SK-N-MC (cell line): ENCODE results near the gene RASGEF1B.

Experiments
- DNase-seq: peaks from one replicate; pipeline ENCODE4 v3.0.0-alpha.2; 2011; ENCODE audit warnings: low read depth, low spot score
- H3K27ac ChIP-seq: fragments of 200-600 bp; sonication (generic); 2 replicates; pipeline ENCODE4 v1.5.1; 2016; ENCODE audit warnings: mixed run types
- H3K36me3 ChIP-seq: fragments of 200-600 bp; sonication (generic); 2 replicates; pipeline ENCODE4 v1.6.1; 2017; ENCODE audit warnings: antibody characterized with exemption, low read length, mixed read lengths; ENCODE audit not compliant: insufficient read depth
- H3K4me3 ChIP-seq: fragments of 200-600 bp; sonication (generic); 2 replicates; pipeline ENCODE4 v1.5.1; 2016
- H3K9ac ChIP-seq: fragments of 200-600 bp; sonication (generic); 2 replicates; pipeline ENCODE4 v1.8.0; 2017; ENCODE audit warnings: mixed run types, mixed read lengths; ENCODE audit not compliant: insufficient read length
- H3K9me3 ChIP-seq: fragments of 200-600 bp; sonication (generic); 2 replicates; pipeline ENCODE4 v1.6.1; 2017; ENCODE audit warnings: low read depth, mild to moderate bottlenecking, antibody characterized with exemption, low read length, moderate library complexity, mixed read lengths
- EZH2 ChIP-seq: fragments of 200-600 bp; sonication (generic); IDR thresholded peaks from one replicate; pipeline ENCODE4 v1.6.1; 2017; ENCODE audit warnings: antibody characterized with exemption
- FOXP2 ChIP-seq: optimal IDR thresholded peaks from 2 replicates; pipeline ENCODE3; 2011; ENCODE audit warnings: mild to moderate bottlenecking, moderate library complexity; ENCODE audit not compliant: insufficient read depth; ENCODE audit errors: extremely low read length, control extremely low read depth
- POLR2AphosphoS5 ChIP-seq: IDR thresholded peaks from 2 replicates; pipeline ENCODE4 v1.6.1; 2012; ENCODE audit warnings: mild to moderate bottlenecking, low read depth, low read length, borderline replicate concordance

The RASGEF1B gene

GRCh38 chr4:81436941-81437574 lies 34.6 kb downstream of the RASGEF1B start:
- H3K9ac ChIP-seq, result no peak overlapping the region
- no peaks in the 10 kb centered on the region for H3K9me3 ChIP-seq
- peaks cover 88% of the 10 kb centered on the region for H3K36me3 ChIP-seq
- no peak for DNase-seq
- H3K27ac ChIP-seq, result no peak overlapping the region
- no peak for TF ChIP-seq EZH2
- no peak for TF ChIP-seq POLR2AphosphoS5
- no peak for TF ChIP-seq FOXP2
- no peak overlapping the region for H3K4me3 ChIP-seq

GRCh38 chr4:81436096-81436495 lies 35.6 kb downstream of the RASGEF1B start:
- peaks cover 88% of the 10 kb centered on the region for H3K36me3 ChIP-seq
- no peak overlapping the region for H3K9ac ChIP-seq

DNA sequence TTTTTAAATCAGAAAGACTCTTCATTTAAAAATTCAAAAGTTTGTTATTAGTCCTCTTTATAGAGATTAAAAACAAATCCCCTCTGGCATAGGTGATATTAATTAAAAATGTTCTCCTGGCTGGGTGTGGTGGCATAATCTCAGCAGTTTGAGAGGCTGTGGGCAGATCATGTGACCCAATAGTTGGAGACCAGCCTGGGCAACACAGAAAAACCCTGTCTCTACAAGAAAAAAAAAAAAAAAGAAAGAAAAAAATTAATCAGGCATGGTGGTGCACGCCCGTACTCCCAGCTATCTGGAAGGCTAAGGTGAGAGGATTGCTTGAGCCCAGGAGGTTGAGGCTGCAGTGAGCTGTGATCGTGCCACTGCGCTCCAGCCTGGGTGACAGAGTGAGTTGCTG lies 38.9 kb downstream of the RASGEF1B start:
- Histone ChIP-seq H3K36me3 (peaks cover 81% of the 10 kb centered on the region), H3K9ac (no peak overlapping the region), H3K27ac (no peak overlapping the region), H3K9me3 (no peaks in the 10 kb centered on the region), H3K4me3 (no peak overlapping the region)
- DNase-seq, result no peak
- no peak for TF ChIP-seq FOXP2
- no peak for TF ChIP-seq POLR2AphosphoS5
- TF ChIP-seq EZH2, result no peak

More at GRCh38 chr4:81436096-81436495, 35.6 kb downstream of the RASGEF1B start:
- DNase-seq, result no peak
- no peak for TF ChIP-seq FOXP2
- TF ChIP-seq EZH2, result no peak
- H3K27ac ChIP-seq, result no peak overlapping the region
- no peak overlapping the region for H3K4me3 ChIP-seq
- H3K9me3 ChIP-seq, result no peaks in the 10 kb centered on the region

- peaks cover 85% of the 10 kb centered on the region for H3K36me3 ChIP-seq
- H3K27ac ChIP-seq, result no peak overlapping the region
- H3K9ac ChIP-seq, result no peak overlapping the region
- TF ChIP-seq POLR2AphosphoS5 (no peak), FOXP2 (no peak), EZH2 (no peak)
- H3K9me3 ChIP-seq, result no peaks in the 10 kb centered on the region
- no peak for DNase-seq
- no peak overlapping the region for H3K4me3 ChIP-seq
Observed at GRCh38 chr4:81431971-81432370, 39.7 kb downstream of the RASGEF1B start.

- H3K4me3 ChIP-seq, result no peak overlapping the region
- no peak overlapping the region for H3K9ac ChIP-seq
- TF ChIP-seq FOXP2, result no peak
- TF ChIP-seq POLR2AphosphoS5, result no peak
- TF ChIP-seq EZH2, result no peak
- no peak for DNase-seq
- no peak overlapping the region for H3K27ac ChIP-seq
- H3K9me3 ChIP-seq, result no peaks in the 10 kb centered on the region
- H3K36me3 ChIP-seq, result peaks cover 89% of the 10 kb centered on the region
Observed at GRCh38 chr4:81429607-81430006, 42.1 kb downstream of the RASGEF1B start.

GRCh38 chr4:81429031-81429430 lies 42.7 kb downstream of the RASGEF1B start:
- no peak overlapping the region for H3K4me3 ChIP-seq
- H3K36me3 ChIP-seq, result peaks cover 84% of the 10 kb centered on the region
- TF ChIP-seq POLR2AphosphoS5 (no peak), FOXP2 (no peak), EZH2 (no peak)
- no peaks in the 10 kb centered on the region for H3K9me3 ChIP-seq
- DNase-seq, result no peak
- H3K9ac ChIP-seq, result no peak overlapping the region
- no peak overlapping the region for H3K27ac ChIP-seq

GRCh38 chr4:81428002-81428401 lies 43.7 kb downstream of the RASGEF1B start:
- Histone ChIP-seq H3K9me3 (no peaks in the 10 kb centered on the region), H3K9ac (no peak overlapping the region), H3K27ac (no peak overlapping the region), H3K4me3 (no peak overlapping the region), H3K36me3 (peaks cover 74% of the 10 kb centered on the region)
- TF ChIP-seq EZH2 (no peak), FOXP2 (no peak), POLR2AphosphoS5 (no peak)
- DNase-seq, result no peak

DNA sequence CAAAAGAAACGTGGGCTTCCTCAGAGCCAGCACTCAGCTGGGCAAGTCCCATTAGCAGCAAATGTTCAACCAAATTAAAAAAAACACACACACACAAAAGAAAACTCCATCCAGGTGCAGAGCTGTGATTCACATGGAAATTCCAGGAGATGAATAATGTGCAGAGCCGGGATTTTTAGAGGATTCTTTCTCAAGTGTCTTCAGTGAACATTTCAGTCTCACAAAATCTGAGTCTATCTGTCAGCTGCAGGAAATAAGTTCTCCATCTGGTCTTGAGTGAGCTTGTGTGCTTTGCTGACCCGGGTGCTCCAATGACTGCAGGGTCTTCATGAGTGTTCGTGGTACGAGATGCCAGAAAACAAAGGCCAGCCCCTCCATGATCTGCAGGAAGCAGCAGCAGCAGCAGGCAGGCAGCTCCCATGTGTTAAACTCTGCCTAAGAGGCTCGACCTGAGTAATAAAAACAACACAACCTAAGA lies 44.3 kb downstream of the RASGEF1B start:
- Histone ChIP-seq H3K36me3 (peaks cover 67% of the 10 kb centered on the region), H3K27ac (no peak overlapping the region), H3K9ac (no peak overlapping the region), H3K4me3 (no peak overlapping the region), H3K9me3 (no peaks in the 10 kb centered on the region)
- no peak for DNase-seq
- no peak for TF ChIP-seq EZH2
- TF ChIP-seq FOXP2, result no peak
- no peak for TF ChIP-seq POLR2AphosphoS5

GRCh38 chr4:81426770-81427289 lies 44.9 kb downstream of the RASGEF1B start:
- TF ChIP-seq FOXP2 (no peak), EZH2 (no peak), POLR2AphosphoS5 (no peak)
- H3K27ac ChIP-seq, result no peak overlapping the region
- no peaks in the 10 kb centered on the region for H3K9me3 ChIP-seq
- DNase-seq, result no peak
- H3K36me3 ChIP-seq, result peaks cover 62% of the 10 kb centered on the region
- no peak overlapping the region for H3K9ac ChIP-seq
- no peak overlapping the region for H3K4me3 ChIP-seq
